GM18507 (cell line): ENCODE results near the gene CPT1C.

ENCODE experiments used
- DNase-seq: peaks from one replicate; pipeline ENCODE4 v3.0.0; 2011; ENCODE audit warnings: low read depth; ENCODE audit not compliant: insufficient read length; ENCODE audit errors: extremely low spot score
- FAIRE-seq: peaks from 2 replicates; lab custom pipeline; 2011; peaks lifted over from hg19 to GRCh38; lab: Jason Lieb, UNC

The CPT1C gene

GRCh38 chr19:49679771-49680413 lies 11.0 kb upstream of the CPT1C start:
- no peak for FAIRE-seq
- no peak for DNase-seq

GRCh38 chr19:49680421-49681351 lies 10.2 kb upstream of the CPT1C start:
- peak; percentile 83 for DNase-seq
- peak; percentile 87 for FAIRE-seq

- FAIRE-seq (no peak), DNase-seq (no peak)
Measured at GRCh38 chr19:49681830-49682229, 9.1 kb upstream of the CPT1C start.

- FAIRE-seq (no peak), DNase-seq (no peak)
Measured at GRCh38 chr19:49682274-49682673, 8.6 kb upstream of the CPT1C start.

GRCh38 chr19:49683814-49684250 lies 7.1 kb upstream of the CPT1C start:
- DNase-seq (no peak), FAIRE-seq (no peak)

GRCh38 chr19:49684251-49684982 lies 6.5 kb upstream of the CPT1C start:
- no peak for DNase-seq
- no peak for FAIRE-seq

GRCh38 chr19:49684983-49685553 lies 5.8 kb upstream of the CPT1C start:
- DNase-seq (no peak), FAIRE-seq (no peak)

- FAIRE-seq (no peak), DNase-seq (no peak)
Measured at GRCh38 chr19:49685845-49686332, 5.0 kb upstream of the CPT1C start.

- FAIRE-seq (no peak), DNase-seq (no peak)
Measured at GRCh38 chr19:49686503-49687088, 4.3 kb upstream of the CPT1C start.

GRCh38 chr19:49687150-49687549 lies 3.8 kb upstream of the CPT1C start:
- FAIRE-seq (no peak), DNase-seq (no peak)

- FAIRE-seq: no peak
Measured at GRCh38 chr19:49687566-49688316, 3.2 kb upstream of the CPT1C start.

GRCh38 chr19:49688531-49689132 lies 2.3 kb upstream of the CPT1C start:
- FAIRE-seq (no peak), DNase-seq (no peak)

More at GRCh38 chr19:49687566-49688316, 3.2 kb upstream of the CPT1C start:
- no peak for DNase-seq

- no peak for DNase-seq
Measured at GRCh38 chr19:49689133-49690078, 1.5 kb upstream of the CPT1C start, which contains the start of gene ADM5. Gene ADM5, plus strand, starts transcription at chr19:49689594. Its CDS starts 244 bp downstream, at chr19:49689838.

GRCh38 chr19:49690079-49690655 lies 749 bp upstream of the CPT1C start:
- DNase-seq (no peak), FAIRE-seq (no peak)

More at GRCh38 chr19:49689133-49690078, 1.5 kb upstream of the CPT1C start, which contains the start of gene ADM5:
- no peak for FAIRE-seq

- FAIRE-seq (peak; percentile 26), DNase-seq (no peak)
Measured at GRCh38 chr19:49691243-49692146, 579 bp downstream of the CPT1C start.

GRCh38 chr19:49692147-49692506 lies 1.2 kb downstream of the CPT1C start:
- DNase-seq (no peak), FAIRE-seq (no peak)
